ENCODE results near the gene PAM. TPM values are rescaled to one million over a fixed set of nuclear protein-coding genes. Genes with fewer than 3 reads are reported as not detected.

PAM gene
- total and polyA plus RNA-seq, 8 donors: 27.4 to 322 (median 93.9) TPM

DNA sequence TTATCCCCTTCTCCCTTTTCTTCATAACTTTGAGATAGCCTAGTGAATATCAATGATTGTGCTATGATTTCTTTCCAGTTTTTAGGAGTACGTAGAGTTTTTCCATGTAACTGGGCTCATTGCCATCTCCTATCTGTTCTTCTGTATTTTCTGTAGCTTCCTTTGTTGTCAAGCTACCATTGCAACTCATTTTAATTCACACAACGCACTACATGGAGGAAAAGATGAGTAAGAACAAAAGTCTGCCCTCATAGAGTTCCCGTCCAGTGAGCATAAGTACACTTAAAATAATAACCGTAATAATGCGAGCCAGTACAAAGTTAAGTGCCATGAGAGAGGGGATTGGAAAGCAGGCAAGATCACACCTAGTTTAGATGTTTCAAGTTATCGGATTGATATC, 177.7 kb downstream of the PAM start:
- Histone ChIP-seq H3K27me3 (no peaks in the 10 kb centered on the region), H3K4me3 (no peak overlapping the region), H3K27ac (no peak overlapping the region), H3K9me3 (no peaks in the 10 kb centered on the region), H3K36me3 (peaks cover 0 to 10% (median 4%) of the 10 kb centered on the region in 4 donors), H3K4me1 (no peaks in the 10 kb centered on the region)
- 78 to 87% (median 85%) methylated on average over 6 of the region's 6 CpGs for WGBS, 5 donors
- intact Hi-C loops (cut with DNase I; ENCODE audit: low total_unique reads): no loop called here
- TF ChIP-seq, protein P1, sequence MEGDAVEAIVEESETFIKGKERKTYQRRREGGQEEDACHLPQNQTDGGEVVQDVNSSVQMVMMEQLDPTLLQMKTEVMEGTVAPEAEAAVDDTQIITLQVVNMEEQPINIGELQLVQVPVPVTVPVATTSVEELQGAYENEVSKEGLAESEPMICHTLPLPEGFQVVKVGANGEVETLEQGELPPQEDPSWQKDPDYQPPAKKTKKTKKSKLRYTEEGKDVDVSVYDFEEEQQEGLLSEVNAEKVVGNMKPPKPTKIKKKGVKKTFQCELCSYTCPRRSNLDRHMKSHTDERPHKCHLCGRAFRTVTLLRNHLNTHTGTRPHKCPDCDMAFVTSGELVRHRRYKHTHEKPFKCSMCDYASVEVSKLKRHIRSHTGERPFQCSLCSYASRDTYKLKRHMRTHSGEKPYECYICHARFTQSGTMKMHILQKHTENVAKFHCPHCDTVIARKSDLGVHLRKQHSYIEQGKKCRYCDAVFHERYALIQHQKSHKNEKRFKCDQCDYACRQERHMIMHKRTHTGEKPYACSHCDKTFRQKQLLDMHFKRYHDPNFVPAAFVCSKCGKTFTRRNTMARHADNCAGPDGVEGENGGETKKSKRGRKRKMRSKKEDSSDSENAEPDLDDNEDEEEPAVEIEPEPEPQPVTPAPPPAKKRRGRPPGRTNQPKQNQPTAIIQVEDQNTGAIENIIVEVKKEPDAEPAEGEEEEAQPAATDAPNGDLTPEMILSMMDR (IDR thresholded peaks at IDR 0.05): no peak
- TF ChIP-seq POLR2AphosphoS5 (IDR thresholded peaks at IDR 0.05) (no peak), POLR2A (IDR thresholded peaks at IDR 0.05) (no peak), EP300 (IDR thresholded peaks at IDR 0.05) (no peak)
- no peak for DNase-seq

DNA sequence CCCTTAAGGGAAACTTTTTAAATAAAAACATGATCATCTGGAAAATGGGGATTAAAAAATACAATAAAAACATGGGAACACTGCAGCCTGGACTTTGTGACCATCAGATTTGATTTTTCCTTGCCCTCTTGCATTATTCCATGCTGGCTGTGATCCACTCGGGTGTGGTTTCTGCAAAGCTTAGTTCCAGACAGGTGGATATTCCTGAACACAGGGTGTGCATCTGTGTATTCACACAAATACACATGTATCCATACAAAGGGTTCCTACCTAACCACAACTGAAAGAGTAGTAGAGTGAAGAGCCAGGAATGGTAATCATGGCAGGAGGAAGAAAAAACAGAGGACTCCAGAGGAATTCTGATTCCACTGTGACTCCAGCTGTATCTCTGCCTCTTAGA, 178.2 kb downstream of the PAM start:
- 90 to 100% (median 93%) methylated on average over 1 of the region's 1 CpG for WGBS, 5 donors
- Histone ChIP-seq H3K36me3 (peaks cover 0 to 10% (median 4%) of the 10 kb centered on the region in 4 donors), H3K9me3 (no peaks in the 10 kb centered on the region), H3K27ac (no peak overlapping the region), H3K4me1 (no peaks in the 10 kb centered on the region), H3K4me3 (no peak overlapping the region), H3K27me3 (no peaks in the 10 kb centered on the region)
- TF ChIP-seq, protein P1 (IDR thresholded peaks at IDR 0.05): no peak
- TF ChIP-seq POLR2A (IDR thresholded peaks at IDR 0.05) (no peak), EP300 (IDR thresholded peaks at IDR 0.05) (no peak), POLR2AphosphoS5 (IDR thresholded peaks at IDR 0.05) (no peak)
- no peak for DNase-seq
- intact Hi-C loops (cut with DNase I; ENCODE audit: low total_unique reads): no loop called here

- Histone ChIP-seq H3K27me3 (no peaks in the 10 kb centered on the region), H3K27ac (no peak overlapping the region), H3K4me1 (no peaks in the 10 kb centered on the region), H3K4me3 (no peak overlapping the region), H3K36me3 (peaks cover 0 to 10% (median 4%) of the 10 kb centered on the region in 4 donors), H3K9me3 (no peaks in the 10 kb centered on the region)
- intact Hi-C loops (cut with DNase I; ENCODE audit: low total_unique reads): no loop called here
- DNase-seq: no peak
- TF ChIP-seq, protein P1 (IDR thresholded peaks at IDR 0.05): no peak
- no peak for TF ChIP-seq POLR2A (IDR thresholded peaks at IDR 0.05)
- no peak for TF ChIP-seq EP300 (IDR thresholded peaks at IDR 0.05)
- no peak for TF ChIP-seq POLR2AphosphoS5 (IDR thresholded peaks at IDR 0.05)
- WGBS, 5 donors: 92 to 97% (median 96%) methylated on average over 6 of the region's 6 CpGs
Measured at GRCh38 chr5:102933721-102934459, 178.8 kb downstream of the PAM start.

GRCh38 chr5:102937894-102938293, 182.8 kb downstream of the PAM start:
- no peak for DNase-seq
- Histone ChIP-seq H3K27ac (no peak overlapping the region), H3K4me3 (no peak overlapping the region), H3K27me3 (no peaks in the 10 kb centered on the region), H3K9me3 (no peaks in the 10 kb centered on the region), H3K36me3 (peaks cover 0 to 8% (median 4%) of the 10 kb centered on the region in 4 donors), H3K4me1 (no peaks in the 10 kb centered on the region)
- TF ChIP-seq EP300 (IDR thresholded peaks at IDR 0.05): no peak
- no peak for TF ChIP-seq POLR2A (IDR thresholded peaks at IDR 0.05)
- TF ChIP-seq POLR2AphosphoS5 (IDR thresholded peaks at IDR 0.05): no peak
- TF ChIP-seq, protein P1 (IDR thresholded peaks at IDR 0.05): no peak
- 89 to 97% (median 94%) methylated on average over 2 of the region's 2 CpGs for WGBS, 5 donors
- intact Hi-C loops (cut with DNase I; ENCODE audit: low total_unique reads): no loop called here
